GM23248 (cell line): ENCODE data around the gene LRIG3. TPM values are rescaled to one million over a fixed set of nuclear protein-coding genes. Genes with fewer than 3 reads are reported as not detected.

ENCODE experiments used
- DNase-seq: peaks from one replicate; pipeline ENCODE4 v3.0.0-alpha.2; 2015
- H2AFZ ChIP-seq: fragments of 200-600 bp; sonication (generic); 2 replicates; pipeline ENCODE4 v1.6.1; 2016; ENCODE audit warnings: antibody characterized with exemption
- H3F3A ChIP-seq: fragments of 200-600 bp; sonication (generic); 2 replicates; pipeline ENCODE4 v1.6.1; 2016; ENCODE audit warnings: mild to moderate bottlenecking, antibody characterized with exemption, mixed run types; ENCODE audit not compliant: insufficient read depth
- H3K27ac ChIP-seq: fragments of 200-600 bp; sonication (generic); 2 replicates; pipeline ENCODE4 v1.5.1; 2016; ENCODE audit warnings: mild to moderate bottlenecking
- H3K27me3 ChIP-seq: fragments of 200-600 bp; sonication (generic); replicated peaks from 2 replicates; pipeline ENCODE4 v1.6.1; 2016; ENCODE audit warnings: mild to moderate bottlenecking; ENCODE audit not compliant: insufficient read depth
- H3K36me3 ChIP-seq: fragments of 200-600 bp; sonication (generic); 2 replicates; pipeline ENCODE4 v1.6.1; 2016; ENCODE audit warnings: low read depth, mild to moderate bottlenecking
- H3K4me1 ChIP-seq: fragments of 200-600 bp; sonication (generic); 2 replicates; pipeline ENCODE4 v1.6.1; 2016; ENCODE audit warnings: mild to moderate bottlenecking; ENCODE audit not compliant: insufficient read depth
- H3K4me2 ChIP-seq: fragments of 200-600 bp; sonication (generic); one replicate; pipeline ENCODE4 v1.6.1; 2016; ENCODE audit warnings: mild to moderate bottlenecking; ENCODE audit not compliant: unreplicated experiment
- H3K4me3 ChIP-seq: fragments of 200-600 bp; sonication (generic); 2 replicates; pipeline ENCODE4 v1.5.1; 2016; ENCODE audit warnings: mild to moderate bottlenecking
- H3K79me2 ChIP-seq: fragments of 200-600 bp; sonication (generic); 2 replicates; pipeline ENCODE4 v1.6.1; 2016; ENCODE audit warnings: mild to moderate bottlenecking; ENCODE audit not compliant: insufficient read depth
- H3K9ac ChIP-seq: fragments of 200-600 bp; sonication (generic); 2 replicates; pipeline ENCODE4 v1.6.1; 2016; ENCODE audit warnings: mild to moderate bottlenecking
- H3K9me2 ChIP-seq: fragments of 200-600 bp; sonication (generic); 2 replicates; pipeline ENCODE4 v1.6.1; 2016; ENCODE audit warnings: mixed run types, mild to moderate bottlenecking, moderate library complexity; ENCODE audit not compliant: insufficient read depth
- H3K9me3 ChIP-seq: fragments of 200-600 bp; sonication (generic); one replicate; pipeline ENCODE4 v1.6.1; 2017; ENCODE audit warnings: low read depth
- H4K20me1 ChIP-seq: fragments of 200-600 bp; sonication (generic); 2 replicates; pipeline ENCODE4 v1.6.0; 2016; ENCODE audit not compliant: insufficient read depth
- EZH2 ChIP-seq: fragments of 200-600 bp; sonication (generic); IDR thresholded peaks from 2 replicates; pipeline ENCODE4 v1.6.1; 2018; ENCODE audit warnings: antibody characterized with exemption, mild to moderate bottlenecking; ENCODE audit not compliant: insufficient read depth, poor library complexity, severe bottlenecking
- EZH2phosphoT487 ChIP-seq: fragments of 200-600 bp; sonication (generic); IDR thresholded peaks from 2 replicates; pipeline ENCODE4 v1.6.1; 2018; ENCODE audit warnings: antibody characterized with exemption, moderate library complexity, mild to moderate bottlenecking, low read depth; ENCODE audit not compliant: insufficient read depth
- WGBS, 2 experiments: methylation state at CpG; one replicate each; pipeline ENCODE4 v1.1.6; 2015 to 2017; ENCODE audit warnings: low lambda C conversion rate in 2 of 2, low coverage in 1 of 2; ENCODE audit errors: missing lambda C conversion rate in 2 of 2; 5-methylcytosine and 5-hydroxymethylcytosine counted together
- in situ Hi-C: fragments of 300-500 bp; cut with MboI; formaldehyde crosslinking; loops from 2 replicates; pipeline ENCODE4 v1.15.0; 2020
- polyA plus RNA-seq: library from polyadenylated mRNA; unstranded; fragments of >200 nt; fragmentation: Nextera tagmentation; extraction: Ambion mirVana; gene quantifications from 2 replicates; pipeline ENCODE4 v1.2.1, GENCODE V29; 2016
- total RNA-seq: library from RNA; depleted of rRNA; stranded (reverse); fragments of >200 nt; shearing (Covaris generic); gene quantifications from 2 replicates; pipeline ENCODE4 v1.2.3, GENCODE V29; 2014

LRIG3 gene
- total and polyA plus RNA-seq, 2 experiments from 2014 or later: 9.2 to 29.3 TPM

GRCh38 chr12:58926586-58926985 lies 6.3 kb upstream of the LRIG3 start:
- Histone ChIP-seq H3K36me3 (no peaks in the 10 kb centered on the region), H3K27ac (no peak overlapping the region), H3K9me2 (no peaks in the 10 kb centered on the region), H3K27me3 (no peaks in the 10 kb centered on the region), H3K4me2 (no peak overlapping the region), H3K79me2 (no peaks in the 10 kb centered on the region), H3K9me3 (no peaks in the 10 kb centered on the region), H3K9ac (no peak overlapping the region), H3K4me3 (no peak overlapping the region), H4K20me1 (no peaks in the 10 kb centered on the region), H3K4me1 (peaks cover 5% of the 10 kb centered on the region; the same call in 1 of the 2 replicates), H3F3A (no peaks in the 10 kb centered on the region), H2AFZ (no peak overlapping the region)
- in situ Hi-C loops: no loop called here
- no peak for DNase-seq
- TF ChIP-seq EZH2phosphoT487: no peak
- TF ChIP-seq EZH2: no peak

- TF ChIP-seq EZH2 (no peak), EZH2phosphoT487 (no peak)
- Histone ChIP-seq H4K20me1 (no peaks in the 10 kb centered on the region), H3K9ac (no peak overlapping the region), H3K27me3 (no peaks in the 10 kb centered on the region), H3K4me3 (no peak overlapping the region), H3K36me3 (no peaks in the 10 kb centered on the region), H3K9me3 (no peaks in the 10 kb centered on the region), H3K9me2 (no peaks in the 10 kb centered on the region), H3K4me1 (peaks cover 10% of the 10 kb centered on the region), H3F3A (peaks cover 3% of the 10 kb centered on the region; the same call in 1 of the 2 replicates), H2AFZ (no peak overlapping the region), H3K27ac (no peak overlapping the region), H3K4me2 (no peak overlapping the region), H3K79me2 (no peaks in the 10 kb centered on the region)
- in situ Hi-C loops: no loop called here
- 69 to 71% methylated on average over 2 of the region's 2 CpGs for WGBS, 2 experiments
- no peak for DNase-seq
Measured at GRCh38 chr12:58925751-58926150, 5.4 kb upstream of the LRIG3 start.

DNA sequence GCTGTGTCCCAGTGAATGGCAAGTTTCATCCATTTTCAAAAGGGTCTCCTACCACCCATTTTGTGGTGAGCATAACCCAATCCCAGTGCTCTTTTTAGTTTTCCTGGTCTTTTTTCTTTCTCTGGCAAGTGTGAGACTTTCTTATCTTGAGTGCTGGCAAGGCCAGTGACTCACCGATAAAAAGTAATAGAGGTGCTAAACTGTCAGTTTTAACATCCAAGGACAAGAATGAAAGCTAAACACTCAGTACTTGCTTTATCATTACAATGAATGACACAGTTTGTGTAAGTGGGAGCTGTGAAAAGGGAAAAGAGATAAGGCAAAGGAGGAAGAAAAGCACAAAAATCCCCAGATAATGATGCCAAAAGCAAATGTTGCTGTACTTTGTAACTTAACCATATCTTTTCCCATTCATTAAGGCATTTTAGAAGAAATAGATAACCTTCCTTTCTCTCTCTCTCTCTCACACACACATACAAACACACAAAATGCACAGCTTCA lies 4.9 kb upstream of the LRIG3 start:
- no peak overlapping the region for H3K27ac ChIP-seq
- H3K9ac ChIP-seq: no peak overlapping the region
- no peak overlapping the region for H3K4me3 ChIP-seq
- no peak overlapping the region for H2AFZ ChIP-seq
- H3K9me2 ChIP-seq: no peaks in the 10 kb centered on the region
- H3K4me1 ChIP-seq: peaks cover 10% of the 10 kb centered on the region
- H3K27me3 ChIP-seq: no peaks in the 10 kb centered on the region
- WGBS, 2 experiments: 91 to 94% methylated on average over 1 of the region's 1 CpG
- no peaks in the 10 kb centered on the region for H3K79me2 ChIP-seq
- H4K20me1 ChIP-seq: no peaks in the 10 kb centered on the region
- peaks cover 5% of the 10 kb centered on the region; the same call in 1 of the 2 replicates for H3F3A ChIP-seq
- no peaks in the 10 kb centered on the region for H3K9me3 ChIP-seq
- DNase-seq: no peak
- H3K4me2 ChIP-seq: no peak overlapping the region
- H3K36me3 ChIP-seq: no peaks in the 10 kb centered on the region
- in situ Hi-C loops: no loop called here
- TF ChIP-seq EZH2phosphoT487 (no peak), EZH2 (no peak)

DNA sequence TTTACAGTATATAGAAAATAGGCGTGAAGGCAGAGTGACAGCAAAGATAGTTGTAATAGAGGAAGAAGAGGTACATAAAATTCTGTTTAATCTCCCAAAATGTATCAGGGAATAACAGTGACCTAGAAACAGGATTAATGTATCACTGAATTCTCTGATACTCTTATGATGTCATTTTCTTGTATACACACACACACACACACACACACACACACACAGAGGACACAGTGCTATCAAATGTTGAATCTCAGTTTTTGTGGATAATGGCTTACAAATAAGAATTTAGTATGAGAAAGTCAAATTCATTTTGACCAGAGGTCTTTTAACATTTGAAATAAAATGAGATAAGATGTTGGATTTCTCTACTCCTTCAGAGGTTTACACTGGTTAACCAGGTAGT lies 4.3 kb upstream of the LRIG3 start:
- H3K27ac ChIP-seq: no peak overlapping the region
- H3K4me2 ChIP-seq: no peak overlapping the region
- H3K9ac ChIP-seq: no peak overlapping the region
- peaks cover 3% of the 10 kb centered on the region for H3K79me2 ChIP-seq
- no peak for TF ChIP-seq EZH2
- no peak for TF ChIP-seq EZH2phosphoT487
- in situ Hi-C loops: no loop called here
- no peak for DNase-seq
- WGBS, 2 experiments: 93 to 100% methylated on average over 1 of the region's 1 CpG
- H3K4me1 ChIP-seq: peaks cover 10% of the 10 kb centered on the region
- no peaks in the 10 kb centered on the region for H4K20me1 ChIP-seq
- H3K4me3 ChIP-seq: no peak overlapping the region
- H3K9me2 ChIP-seq: no peaks in the 10 kb centered on the region
- H3F3A ChIP-seq: peaks cover 5% of the 10 kb centered on the region; the same call in 1 of the 2 replicates
- no peaks in the 10 kb centered on the region for H3K9me3 ChIP-seq
- no peaks in the 10 kb centered on the region for H3K36me3 ChIP-seq
- H3K27me3 ChIP-seq: no peaks in the 10 kb centered on the region
- H2AFZ ChIP-seq: no peak overlapping the region

DNA sequence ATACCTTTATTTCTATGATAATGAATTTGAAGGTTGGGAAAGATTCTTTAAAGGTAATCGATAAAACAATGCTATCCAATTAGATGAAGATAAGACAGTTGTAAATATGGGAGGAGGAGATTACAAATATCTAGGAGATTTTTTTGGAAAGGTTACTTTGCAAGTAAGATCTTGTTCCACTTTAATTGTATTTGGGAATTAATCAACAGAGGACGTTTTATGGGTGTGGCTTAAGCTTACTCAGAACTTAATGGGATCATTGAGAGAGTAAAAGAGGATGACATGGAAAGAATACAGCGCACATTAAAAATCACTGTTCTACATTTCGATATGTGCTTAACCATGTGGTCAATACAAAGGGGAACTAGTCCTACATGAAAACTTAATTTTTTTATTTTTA lies 3.5 kb upstream of the LRIG3 start:
- in situ Hi-C loops: no loop called here
- TF ChIP-seq EZH2 (no peak), EZH2phosphoT487 (no peak)

More for the DNA sequence above, 3.5 kb upstream of the LRIG3 start:
- H3K9ac ChIP-seq: no peak overlapping the region
- H2AFZ ChIP-seq: no peak overlapping the region
- H3K4me3 ChIP-seq: no peak overlapping the region
- H3K27me3 ChIP-seq: no peaks in the 10 kb centered on the region
- 74 to 75% methylated on average over 4 of the region's 4 CpGs for WGBS, 2 experiments
- peaks cover 12% of the 10 kb centered on the region for H3K79me2 ChIP-seq
- no peak for DNase-seq
- H3K9me2 ChIP-seq: no peaks in the 10 kb centered on the region
- H3K4me1 ChIP-seq: peaks cover 10% of the 10 kb centered on the region
- no peaks in the 10 kb centered on the region for H3K36me3 ChIP-seq
- H3K9me3 ChIP-seq: no peaks in the 10 kb centered on the region
- H3K27ac ChIP-seq: no peak overlapping the region
- no peak overlapping the region for H3K4me2 ChIP-seq
- H4K20me1 ChIP-seq: no peaks in the 10 kb centered on the region
- peaks cover 12% of the 10 kb centered on the region; the same call in 1 of the 2 replicates for H3F3A ChIP-seq
